GM12864 (cell line): ENCODE measurements around the gene ADGRA3.

Source experiments
- DNase-seq: peaks from one replicate; pipeline ENCODE4 v3.0.0-alpha.2; 2011; ENCODE audit warnings: low read depth
- H3K4me3 ChIP-seq: 2 replicates; pipeline ENCODE4 v1.5.1; 2011; ENCODE audit warnings: mild to moderate bottlenecking, low read depth, low read length, control low read depth
- CTCF ChIP-seq: IDR thresholded peaks from 2 replicates; pipeline ENCODE4 v1.5.1; 2011; ENCODE audit warnings: low read depth, mild to moderate bottlenecking, moderate library complexity, low read length, control low read depth, inconsistent platforms; ENCODE audit errors: missing control alignments

Gene ADGRA3

GRCh38 chr4:22413471-22413870, 102.4 kb downstream of the ADGRA3 start:
- no peak overlapping the region for H3K4me3 ChIP-seq
- TF ChIP-seq CTCF, result no peak
- DNase-seq, result no peak

- DNase-seq, result no peak
- no peak overlapping the region for H3K4me3 ChIP-seq
- no peak for TF ChIP-seq CTCF
These were observed 103.9 kb downstream of the ADGRA3 start for GRCh38 chr4:22412013-22412412.

- TF ChIP-seq CTCF, result no peak
- no peak overlapping the region for H3K4me3 ChIP-seq
- DNase-seq, result no peak
These were observed 105.1 kb downstream of the ADGRA3 start for GRCh38 chr4:22410645-22411247.

- H3K4me3 ChIP-seq, result no peak overlapping the region
- no peak for TF ChIP-seq CTCF
- no peak for DNase-seq
These were observed 107.4 kb downstream of the ADGRA3 start for GRCh38 chr4:22408474-22408873.

GRCh38 chr4:22407361-22407760, 108.5 kb downstream of the ADGRA3 start:
- no peak overlapping the region for H3K4me3 ChIP-seq
- no peak for TF ChIP-seq CTCF
- no peak for DNase-seq

- no peak for TF ChIP-seq CTCF
- H3K4me3 ChIP-seq, result no peak overlapping the region
- DNase-seq, result no peak
These were observed 117.2 kb downstream of the ADGRA3 start for GRCh38 chr4:22398671-22399070.

- no peak for DNase-seq
- no peak for TF ChIP-seq CTCF
- no peak overlapping the region for H3K4me3 ChIP-seq
These were observed 124.3 kb downstream of the ADGRA3 start for GRCh38 chr4:22391551-22391950.
